ENCODE measurements around the gene TRPV6.

DNA sequence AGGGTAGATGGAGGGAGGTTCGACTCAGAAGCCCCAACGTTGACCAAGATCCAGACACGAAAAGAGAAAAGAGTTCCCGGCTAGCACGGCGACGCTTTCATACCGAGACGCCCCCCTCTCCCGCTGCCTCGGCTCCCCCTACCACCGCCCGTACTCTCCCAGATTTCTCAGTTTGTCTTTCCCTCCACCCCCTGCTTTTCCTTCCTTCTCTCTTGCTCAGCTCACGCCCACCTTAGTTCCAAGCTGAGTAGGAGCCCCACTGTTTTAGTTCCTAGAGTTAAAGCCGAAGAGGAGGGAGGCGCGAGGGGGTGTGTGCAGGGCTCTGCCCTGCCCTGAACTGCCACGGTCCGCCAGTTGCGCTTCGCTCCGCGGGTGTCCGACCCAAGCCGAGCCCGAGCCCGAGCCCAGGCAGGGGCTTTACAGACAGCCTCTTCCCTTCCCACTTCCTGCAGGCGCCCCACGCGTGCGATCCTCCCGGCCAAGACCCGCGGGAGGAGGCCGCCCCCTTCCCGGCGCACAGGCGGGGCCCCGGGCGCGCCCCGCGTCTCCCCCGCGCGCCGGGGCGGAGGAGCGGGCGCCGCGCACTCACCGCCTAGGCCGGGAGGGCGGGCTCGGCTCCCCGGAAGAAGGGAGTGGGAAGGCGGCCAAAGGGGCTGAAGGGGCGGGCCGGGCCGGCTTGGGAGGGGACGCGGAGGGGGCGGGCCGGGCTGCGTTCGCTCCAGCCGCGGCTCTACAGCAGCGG is 31.0 kb downstream of the TRPV6 start, which contains the start of gene EPHB6:
- TF ChIP-seq REST (IDR thresholded peaks at IDR 0.05; ENCODE audit: borderline replicate concordance): peak; percentile 17
- TF ChIP-seq CTCF (IDR thresholded peaks at IDR 0.05; ENCODE audit: poor library complexity, severe bottlenecking): no peak
- no peak for TF ChIP-seq POLR2AphosphoS5 (IDR thresholded peaks at IDR 0.05)
- no peak for TF ChIP-seq MXI1 (conservative IDR thresholded peaks at IDR 0.05; ENCODE audit: poor library complexity, severe bottlenecking)
- no peak for TF ChIP-seq EP300 (conservative IDR thresholded peaks at IDR 0.05; ENCODE audit: poor library complexity, severe bottlenecking)
- no peak for TF ChIP-seq EZH2 (IDR thresholded peaks at IDR 0.05; ENCODE audit: borderline replicate concordance, insufficient read depth, low read length, poor library complexity, severe bottlenecking)
- TF ChIP-seq TAF1 (IDR thresholded peaks at IDR 0.05; ENCODE audit: low read depth): no peak
- no peak for TF ChIP-seq SMC3 (conservative IDR thresholded peaks at IDR 0.05; ENCODE audit: poor library complexity)
